ENCODE data around the gene DPY19L1. TPM values are rescaled to one million over a fixed set of nuclear protein-coding genes. Genes with fewer than 3 reads are reported as not detected.
"Not testable (repeated sequence)": the region's sequence is repeated elsewhere in the genome, so short reads cannot be mapped to it uniquely, and the experiment has no call there.

The DPY19L1 gene
- total RNA-seq, 1 experiment from 2014 or later = 14.3 TPM

DNA sequence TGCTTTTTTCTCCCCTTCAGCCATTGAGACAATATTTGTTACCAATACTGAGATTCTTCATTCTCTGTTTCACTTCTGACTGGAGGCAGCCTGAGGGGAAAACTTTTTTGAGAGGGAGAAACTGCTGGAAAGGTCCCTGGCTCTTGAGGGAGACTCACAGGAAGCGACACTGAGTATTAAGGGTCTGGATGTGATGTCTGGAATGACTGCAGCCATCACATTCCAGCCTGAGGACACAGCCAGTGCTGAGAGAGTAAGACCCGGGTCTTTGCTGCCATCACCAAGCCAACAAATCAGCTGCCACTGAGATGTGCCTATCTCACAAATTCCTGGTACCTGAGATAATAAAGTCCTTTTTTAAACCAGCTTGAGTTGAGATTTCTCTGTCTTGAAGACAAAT, 157.4 kb downstream of the DPY19L1 start:
- Histone ChIP-seq H3K23me2 (ENCODE audit: insufficient read length, low read depth, low read length, poor library complexity, severe bottlenecking) (no peaks in the 10 kb centered on the region), H4K8ac (replicated peaks; ENCODE audit: insufficient read length, low read depth, low read length) (no peak overlapping the region), H3K79me1 (ENCODE audit: insufficient read depth, low read depth, low read length, poor library complexity, severe bottlenecking) (no peaks in the 10 kb centered on the region), H3K27me3 (ENCODE audit: insufficient read depth, low read length) (no peaks in the 10 kb centered on the region; the same call in 1 of the 2 replicates), H2AK5ac (ENCODE audit: insufficient read length, low read length) (no peak overlapping the region), H4K5ac (ENCODE audit: insufficient read length, low read depth, low read length) (no peak overlapping the region), H3K14ac (ENCODE audit: insufficient read depth, low read length) (no peak overlapping the region), H3K9ac (ENCODE audit: extremely low read depth, insufficient read length, low read length) (no peak overlapping the region), H4K91ac (ENCODE audit: insufficient read length, low read depth, low read length) (peak overlapping the region; percentile 66), H3K4me1 (ENCODE audit: insufficient read depth, low read length) (peaks cover 5% of the 10 kb centered on the region; the same call in 1 of the 2 replicates), H3K4me2 (ENCODE audit: insufficient read depth, insufficient read length, low read length) (no peak overlapping the region), H2AFZ (ENCODE audit: low read length) (no peak overlapping the region), H3K56ac (ENCODE audit: insufficient read length, low read depth, low read length) (no peak overlapping the region), H3K4ac (ENCODE audit: low read depth, low read length) (no peak overlapping the region), H2BK5ac (ENCODE audit: insufficient read length, low read length) (no peak overlapping the region), H3K23ac (ENCODE audit: insufficient read length, low read depth, low read length) (no peak overlapping the region), H2BK20ac (ENCODE audit: low read depth, low read length, poor library complexity, severe bottlenecking) (no peak overlapping the region), H2BK12ac (ENCODE audit: insufficient read length, low read depth, low read length) (no peak overlapping the region), H4K20me1 (ENCODE audit: control insufficient read depth, insufficient read depth, insufficient read length) (no peaks in the 10 kb centered on the region), H3K79me2 (ENCODE audit: insufficient read depth, low read length) (no peaks in the 10 kb centered on the region), H3K27ac (ENCODE audit: insufficient read length, low read depth, low read length) (no peak overlapping the region), H3K9me3 (ENCODE audit: control insufficient read depth, low read depth, low read length) (peaks cover 14% of the 10 kb centered on the region), H3T11ph (ENCODE audit: low read length) (no peak overlapping the region), H3K18ac (ENCODE audit: insufficient read length, low read depth, low read length) (no peak overlapping the region), H2BK120ac (ENCODE audit: low read depth, low read length, poor library complexity, severe bottlenecking) (no peak overlapping the region), H2BK15ac (ENCODE audit: low read depth, low read length) (no peak overlapping the region)
- no CpG with 5 or more reads among the region's 2 CpGs for WGBS (ENCODE audit: extremely low coverage, insufficient read length, low lambda C conversion rate)
- peaks cover 25 to 32% of the 10 kb centered on the region in 2 experiments for H3K9me3 Mint-ChIP-seq
- no peak overlapping the region for H3K4me3 Mint-ChIP-seq
- peaks cover 2% of the 10 kb centered on the region; the same call in 1 of the 2 replicates for H3K27me3 Mint-ChIP-seq (ENCODE audit: low read depth)
- peak overlapping the region in 1 of 3 experiments; percentile 81; a peak in 1 of 7 replicates for H3K27ac Mint-ChIP-seq
- peaks cover 38 to 46% of the 10 kb centered on the region in 2 experiments for H3K4me1 Mint-ChIP-seq
- H3K36me3 Mint-ChIP-seq (ENCODE audit: insufficient read depth in 1 of 3, low read depth in 3 of 3) = peaks cover 13 to 24% (median 21%) of the 10 kb centered on the region in 3 experiments
- TF ChIP-seq, protein P1, sequence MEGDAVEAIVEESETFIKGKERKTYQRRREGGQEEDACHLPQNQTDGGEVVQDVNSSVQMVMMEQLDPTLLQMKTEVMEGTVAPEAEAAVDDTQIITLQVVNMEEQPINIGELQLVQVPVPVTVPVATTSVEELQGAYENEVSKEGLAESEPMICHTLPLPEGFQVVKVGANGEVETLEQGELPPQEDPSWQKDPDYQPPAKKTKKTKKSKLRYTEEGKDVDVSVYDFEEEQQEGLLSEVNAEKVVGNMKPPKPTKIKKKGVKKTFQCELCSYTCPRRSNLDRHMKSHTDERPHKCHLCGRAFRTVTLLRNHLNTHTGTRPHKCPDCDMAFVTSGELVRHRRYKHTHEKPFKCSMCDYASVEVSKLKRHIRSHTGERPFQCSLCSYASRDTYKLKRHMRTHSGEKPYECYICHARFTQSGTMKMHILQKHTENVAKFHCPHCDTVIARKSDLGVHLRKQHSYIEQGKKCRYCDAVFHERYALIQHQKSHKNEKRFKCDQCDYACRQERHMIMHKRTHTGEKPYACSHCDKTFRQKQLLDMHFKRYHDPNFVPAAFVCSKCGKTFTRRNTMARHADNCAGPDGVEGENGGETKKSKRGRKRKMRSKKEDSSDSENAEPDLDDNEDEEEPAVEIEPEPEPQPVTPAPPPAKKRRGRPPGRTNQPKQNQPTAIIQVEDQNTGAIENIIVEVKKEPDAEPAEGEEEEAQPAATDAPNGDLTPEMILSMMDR (conservative IDR thresholded peaks at IDR 0.05) = no peak
- no peak for DNase-seq

- H3K18ac ChIP-seq (ENCODE audit: insufficient read length, low read depth, low read length); H3K27ac Mint-ChIP-seq; H2AK5ac ChIP-seq (ENCODE audit: insufficient read length, low read length); H3K4ac ChIP-seq (ENCODE audit: low read depth, low read length); H4K8ac ChIP-seq (replicated peaks; ENCODE audit: insufficient read length, low read depth, low read length); H2BK120ac ChIP-seq (ENCODE audit: low read depth, low read length, poor library complexity, severe bottlenecking); H3K9me3 ChIP-seq (ENCODE audit: control insufficient read depth, low read depth, low read length); H2BK5ac ChIP-seq (ENCODE audit: insufficient read length, low read length); H3K14ac ChIP-seq (ENCODE audit: insufficient read depth, low read length); H3K4me2 ChIP-seq (ENCODE audit: insufficient read depth, insufficient read length, low read length); H3K27ac ChIP-seq (ENCODE audit: insufficient read length, low read depth, low read length); H3K23me2 ChIP-seq (ENCODE audit: insufficient read length, low read depth, low read length, poor library complexity, severe bottlenecking); H2AFZ ChIP-seq (ENCODE audit: low read length); H3K56ac ChIP-seq (ENCODE audit: insufficient read length, low read depth, low read length); H3K4me1 ChIP-seq (ENCODE audit: insufficient read depth, low read length); H4K20me1 ChIP-seq (ENCODE audit: control insufficient read depth, insufficient read depth, insufficient read length); DNase-seq; H3K27me3 ChIP-seq (ENCODE audit: insufficient read depth, low read length); H4K5ac ChIP-seq (ENCODE audit: insufficient read length, low read depth, low read length); H2BK20ac ChIP-seq (ENCODE audit: low read depth, low read length, poor library complexity, severe bottlenecking); H3K79me2 ChIP-seq (ENCODE audit: insufficient read depth, low read length); H3K27me3 Mint-ChIP-seq (ENCODE audit: low read depth); H3K23ac ChIP-seq (ENCODE audit: insufficient read length, low read depth, low read length); H3K79me1 ChIP-seq (ENCODE audit: insufficient read depth, low read depth, low read length, poor library complexity, severe bottlenecking); H3K4me3 Mint-ChIP-seq; H2BK12ac ChIP-seq (ENCODE audit: insufficient read length, low read depth, low read length); H3T11ph ChIP-seq (ENCODE audit: low read length); H2BK15ac ChIP-seq (ENCODE audit: low read depth, low read length); H3K9ac ChIP-seq (ENCODE audit: extremely low read depth, insufficient read length, low read length): not testable (repeated sequence)
- Mint-ChIP-seq H3K4me1 (peaks cover 38 to 47% of the 10 kb centered on the region in 2 experiments), H3K9me3 (peaks cover 23 to 27% of the 10 kb centered on the region in 2 experiments), H3K36me3 (ENCODE audit: insufficient read depth in 1 of 3, low read depth in 3 of 3) (peaks cover 13 to 23% (median 20%) of the 10 kb centered on the region in 3 experiments)
- peak overlapping the region; percentile 66 for H4K91ac ChIP-seq (ENCODE audit: insufficient read length, low read depth, low read length)
- WGBS (ENCODE audit: extremely low coverage, insufficient read length, low lambda C conversion rate) = no CpG with 5 or more reads among the region's 8 CpGs
Observed at GRCh38 chr7:34878944-34879735, 158.1 kb downstream of the DPY19L1 start.

Data from H9 (cell line).